HL-60 (cell line): Measurements from ENCODE around the gene COL13A1.

Experiments used
- DNase-seq, 2 experiments: peaks; one replicate each; pipeline ENCODE4 v3.0.0-alpha.2; 2010 to 2020; ENCODE audit warnings: low read depth in 1 of 2, low spot score in 1 of 2
- H3K27ac ChIP-seq: fragments of 250-450 bp; sonication (Bioruptor Pico); replicated peaks from 2 replicates; pipeline ENCODE4 v1.5.1; 2020; ENCODE audit warnings: mild to moderate bottlenecking, moderate library complexity
- H3K27me3 ChIP-seq: fragments of 250-450 bp; sonication (Bioruptor Pico); 2 replicates; pipeline ENCODE4 v1.5.1; 2021; ENCODE audit warnings: mild to moderate bottlenecking, moderate library complexity; ENCODE audit not compliant: insufficient read depth, poor library complexity, severe bottlenecking
- H3K4me3 ChIP-seq: replicated peaks from 2 replicates; pipeline ENCODE4 v1.5.1; 2011; ENCODE audit warnings: mild to moderate bottlenecking, control low read depth, low read length; ENCODE audit not compliant: insufficient read depth
- GABPA ChIP-seq: IDR thresholded peaks from 2 replicates; pipeline ENCODE4 v1.6.1; 2012; ENCODE audit warnings: low read depth
- POLR2AphosphoS5 ChIP-seq: IDR thresholded peaks from 2 replicates; pipeline ENCODE4 v1.6.1; 2012; ENCODE audit warnings: low read depth
- SPI1 ChIP-seq: IDR thresholded peaks from 2 replicates; pipeline ENCODE4 v1.6.1; 2012; ENCODE audit warnings: low read depth, mild to moderate bottlenecking, borderline replicate concordance
- TF ChIP-seq, protein P1 (sequence below): IDR thresholded peaks from one replicate; pipeline ENCODE4 v1.5.1; 2011; ENCODE audit warnings: low read length, control low read depth, inconsistent platforms; ENCODE audit not compliant: insufficient read depth
- TF ChIP-seq, protein P2 (sequence below): IDR thresholded peaks from 2 replicates; pipeline ENCODE4 v1.6.1; 2012; ENCODE audit warnings: low read depth; ENCODE audit not compliant: insufficient replicate concordance

COL13A1 gene

DNA sequence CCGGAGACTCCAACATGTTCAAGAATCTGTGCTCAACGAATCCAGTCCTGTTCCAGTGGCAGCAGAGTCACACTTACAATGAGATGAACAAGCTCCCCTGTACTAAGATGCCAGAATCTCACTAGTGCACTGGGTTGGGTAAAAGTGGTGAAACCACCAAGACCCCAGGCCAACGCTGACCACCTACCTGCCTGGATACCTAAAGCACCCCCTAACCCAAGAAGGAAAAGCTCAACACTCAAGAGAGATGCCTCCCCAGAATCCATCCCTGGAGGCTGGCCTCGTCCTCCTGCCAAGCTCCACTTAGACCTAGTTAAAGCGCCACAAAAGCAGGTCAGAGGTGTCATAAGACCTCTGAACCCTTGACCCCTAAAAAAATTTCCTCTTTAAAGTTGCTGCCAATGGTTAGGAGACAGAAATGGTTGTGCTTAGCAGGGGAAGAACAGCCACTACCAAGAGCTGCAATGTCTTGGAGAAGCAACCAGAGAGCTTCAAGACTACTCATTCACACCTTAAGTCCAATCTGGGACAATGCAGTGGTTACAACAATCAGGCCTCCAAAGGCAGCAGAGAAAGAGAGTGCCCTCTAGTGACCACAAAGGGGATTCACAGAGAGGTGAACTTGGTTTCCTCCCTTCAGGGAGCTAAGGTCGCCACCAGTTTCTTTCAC lies 156.3 kb downstream of the COL13A1 start:
- TF ChIP-seq, protein P1, sequence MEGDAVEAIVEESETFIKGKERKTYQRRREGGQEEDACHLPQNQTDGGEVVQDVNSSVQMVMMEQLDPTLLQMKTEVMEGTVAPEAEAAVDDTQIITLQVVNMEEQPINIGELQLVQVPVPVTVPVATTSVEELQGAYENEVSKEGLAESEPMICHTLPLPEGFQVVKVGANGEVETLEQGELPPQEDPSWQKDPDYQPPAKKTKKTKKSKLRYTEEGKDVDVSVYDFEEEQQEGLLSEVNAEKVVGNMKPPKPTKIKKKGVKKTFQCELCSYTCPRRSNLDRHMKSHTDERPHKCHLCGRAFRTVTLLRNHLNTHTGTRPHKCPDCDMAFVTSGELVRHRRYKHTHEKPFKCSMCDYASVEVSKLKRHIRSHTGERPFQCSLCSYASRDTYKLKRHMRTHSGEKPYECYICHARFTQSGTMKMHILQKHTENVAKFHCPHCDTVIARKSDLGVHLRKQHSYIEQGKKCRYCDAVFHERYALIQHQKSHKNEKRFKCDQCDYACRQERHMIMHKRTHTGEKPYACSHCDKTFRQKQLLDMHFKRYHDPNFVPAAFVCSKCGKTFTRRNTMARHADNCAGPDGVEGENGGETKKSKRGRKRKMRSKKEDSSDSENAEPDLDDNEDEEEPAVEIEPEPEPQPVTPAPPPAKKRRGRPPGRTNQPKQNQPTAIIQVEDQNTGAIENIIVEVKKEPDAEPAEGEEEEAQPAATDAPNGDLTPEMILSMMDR = peak; percentile 85
- TF ChIP-seq, protein P2, sequence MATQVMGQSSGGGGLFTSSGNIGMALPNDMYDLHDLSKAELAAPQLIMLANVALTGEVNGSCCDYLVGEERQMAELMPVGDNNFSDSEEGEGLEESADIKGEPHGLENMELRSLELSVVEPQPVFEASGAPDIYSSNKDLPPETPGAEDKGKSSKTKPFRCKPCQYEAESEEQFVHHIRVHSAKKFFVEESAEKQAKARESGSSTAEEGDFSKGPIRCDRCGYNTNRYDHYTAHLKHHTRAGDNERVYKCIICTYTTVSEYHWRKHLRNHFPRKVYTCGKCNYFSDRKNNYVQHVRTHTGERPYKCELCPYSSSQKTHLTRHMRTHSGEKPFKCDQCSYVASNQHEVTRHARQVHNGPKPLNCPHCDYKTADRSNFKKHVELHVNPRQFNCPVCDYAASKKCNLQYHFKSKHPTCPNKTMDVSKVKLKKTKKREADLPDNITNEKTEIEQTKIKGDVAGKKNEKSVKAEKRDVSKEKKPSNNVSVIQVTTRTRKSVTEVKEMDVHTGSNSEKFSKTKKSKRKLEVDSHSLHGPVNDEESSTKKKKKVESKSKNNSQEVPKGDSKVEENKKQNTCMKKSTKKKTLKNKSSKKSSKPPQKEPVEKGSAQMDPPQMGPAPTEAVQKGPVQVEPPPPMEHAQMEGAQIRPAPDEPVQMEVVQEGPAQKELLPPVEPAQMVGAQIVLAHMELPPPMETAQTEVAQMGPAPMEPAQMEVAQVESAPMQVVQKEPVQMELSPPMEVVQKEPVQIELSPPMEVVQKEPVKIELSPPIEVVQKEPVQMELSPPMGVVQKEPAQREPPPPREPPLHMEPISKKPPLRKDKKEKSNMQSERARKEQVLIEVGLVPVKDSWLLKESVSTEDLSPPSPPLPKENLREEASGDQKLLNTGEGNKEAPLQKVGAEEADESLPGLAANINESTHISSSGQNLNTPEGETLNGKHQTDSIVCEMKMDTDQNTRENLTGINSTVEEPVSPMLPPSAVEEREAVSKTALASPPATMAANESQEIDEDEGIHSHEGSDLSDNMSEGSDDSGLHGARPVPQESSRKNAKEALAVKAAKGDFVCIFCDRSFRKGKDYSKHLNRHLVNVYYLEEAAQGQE = no peak
- H3K27me3 ChIP-seq = no peaks in the 10 kb centered on the region
- H3K27ac ChIP-seq = no peak overlapping the region
- no peak overlapping the region for H3K4me3 ChIP-seq
- DNase-seq = peak; percentile 21 to 53

DNA sequence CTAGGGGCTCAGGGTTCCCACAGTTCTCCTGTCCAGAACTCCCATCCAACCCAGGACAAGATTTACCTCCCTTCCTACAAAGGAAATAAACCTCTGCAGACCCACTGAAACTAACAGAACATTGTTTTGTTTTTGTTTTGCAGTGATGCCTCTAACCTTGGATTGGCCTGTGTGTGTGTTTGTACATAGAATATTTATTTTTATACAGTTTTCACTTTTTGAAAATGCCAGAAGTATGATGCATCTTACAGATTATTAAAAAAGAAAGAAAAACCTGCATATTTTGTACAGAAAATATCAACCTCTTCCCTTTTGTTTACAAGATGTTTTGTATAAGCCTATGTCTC lies 156.8 kb downstream of the COL13A1 start:
- H3K27ac ChIP-seq = no peak overlapping the region
- no peaks in the 10 kb centered on the region for H3K27me3 ChIP-seq
- DNase-seq = no peak
- H3K4me3 ChIP-seq = no peak overlapping the region
- no peak for TF ChIP-seq SPI1
- TF ChIP-seq, protein P2 = no peak
- TF ChIP-seq GABPA = no peak
- TF ChIP-seq, protein P1 = no peak
- TF ChIP-seq POLR2AphosphoS5 = no peak

DNA sequence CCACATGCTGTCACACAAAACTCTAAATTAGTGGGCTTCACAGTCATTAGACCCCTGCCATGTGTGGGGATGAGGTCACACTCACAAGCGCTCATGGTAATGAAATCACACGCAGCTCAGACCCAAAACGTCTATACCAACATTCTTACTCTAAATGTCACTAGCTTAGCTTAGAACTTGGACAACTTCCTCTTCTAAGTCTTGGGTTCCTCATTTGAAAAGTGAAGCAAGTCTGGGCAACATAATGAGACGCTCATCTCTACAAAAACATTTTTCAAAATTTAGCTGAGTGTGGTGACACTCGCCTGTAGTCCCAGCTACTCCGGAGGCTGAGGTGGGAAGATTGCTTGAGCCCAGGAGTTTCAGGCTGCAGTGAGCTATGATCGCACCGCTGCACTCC lies 158.2 kb downstream of the COL13A1 start:
- DNase-seq = peak; percentile 35 to 74
- TF ChIP-seq, protein P1 = no peak
- peak; percentile 96 for TF ChIP-seq SPI1
- no peak overlapping the region; the same call in 1 of the 2 replicates for H3K27ac ChIP-seq
- H3K27me3 ChIP-seq = no peaks in the 10 kb centered on the region
- no peak overlapping the region for H3K4me3 ChIP-seq

DNA sequence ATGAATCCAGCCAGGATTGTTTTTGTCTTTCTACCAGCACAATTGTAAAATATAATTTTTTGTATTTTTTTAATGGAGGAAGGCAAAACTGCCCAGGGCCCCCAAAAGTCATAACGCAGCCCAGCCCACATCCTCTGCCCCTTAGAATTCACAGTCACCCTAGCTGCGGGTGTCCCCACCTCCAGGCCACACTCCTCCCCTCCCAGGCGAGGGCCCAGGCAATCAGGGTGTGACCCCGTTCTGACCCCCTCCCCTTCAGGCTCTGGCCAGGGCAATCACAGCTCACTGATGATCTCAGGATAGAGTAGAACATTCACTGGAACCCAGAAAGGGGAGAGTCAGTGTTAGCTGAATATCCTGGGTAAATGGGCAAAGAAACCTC lies 158.9 kb downstream of the COL13A1 start:
- no peak for DNase-seq
- Histone ChIP-seq H3K4me3 (no peak overlapping the region), H3K27me3 (no peaks in the 10 kb centered on the region), H3K27ac (no peak overlapping the region; the same call in 1 of the 2 replicates)
- TF ChIP-seq, protein P2 = no peak
- TF ChIP-seq GABPA (no peak), SPI1 (no peak)
- TF ChIP-seq, protein P1 = no peak
